HUES48 (cell line): ENCODE data around the gene HSD3B7.

Experiments
- H3K27ac ChIP-seq: one replicate; pipeline ENCODE4 v1.7.0; 2013; ENCODE audit warnings: low read depth, low read length, inconsistent platforms
- H3K27me3 ChIP-seq: 2 replicates; pipeline ENCODE4 v1.6.1; 2013; ENCODE audit warnings: mild to moderate bottlenecking, low read length; ENCODE audit not compliant: control insufficient read depth, insufficient read depth
- H3K36me3 ChIP-seq: 2 replicates; pipeline ENCODE4 v1.6.1; 2013; ENCODE audit warnings: low read length; ENCODE audit not compliant: control insufficient read depth, insufficient read depth
- H3K4me1 ChIP-seq: 2 replicates; pipeline ENCODE4 v1.6.1; 2013; ENCODE audit warnings: mild to moderate bottlenecking, low read length; ENCODE audit not compliant: control insufficient read depth, insufficient read depth
- H3K4me3 ChIP-seq: 2 replicates; pipeline ENCODE4 v1.5.1; 2013; ENCODE audit warnings: mild to moderate bottlenecking, low read depth, low read length
- H3K9ac ChIP-seq: 2 replicates; pipeline ENCODE4 v1.6.1; 2013; ENCODE audit warnings: mild to moderate bottlenecking, low read depth, low read length, moderate library complexity
- H3K9me3 ChIP-seq: 2 replicates; pipeline ENCODE4 v1.6.1; 2013; ENCODE audit warnings: low read length; ENCODE audit not compliant: control insufficient read depth, insufficient read depth

HSD3B7 gene

DNA sequence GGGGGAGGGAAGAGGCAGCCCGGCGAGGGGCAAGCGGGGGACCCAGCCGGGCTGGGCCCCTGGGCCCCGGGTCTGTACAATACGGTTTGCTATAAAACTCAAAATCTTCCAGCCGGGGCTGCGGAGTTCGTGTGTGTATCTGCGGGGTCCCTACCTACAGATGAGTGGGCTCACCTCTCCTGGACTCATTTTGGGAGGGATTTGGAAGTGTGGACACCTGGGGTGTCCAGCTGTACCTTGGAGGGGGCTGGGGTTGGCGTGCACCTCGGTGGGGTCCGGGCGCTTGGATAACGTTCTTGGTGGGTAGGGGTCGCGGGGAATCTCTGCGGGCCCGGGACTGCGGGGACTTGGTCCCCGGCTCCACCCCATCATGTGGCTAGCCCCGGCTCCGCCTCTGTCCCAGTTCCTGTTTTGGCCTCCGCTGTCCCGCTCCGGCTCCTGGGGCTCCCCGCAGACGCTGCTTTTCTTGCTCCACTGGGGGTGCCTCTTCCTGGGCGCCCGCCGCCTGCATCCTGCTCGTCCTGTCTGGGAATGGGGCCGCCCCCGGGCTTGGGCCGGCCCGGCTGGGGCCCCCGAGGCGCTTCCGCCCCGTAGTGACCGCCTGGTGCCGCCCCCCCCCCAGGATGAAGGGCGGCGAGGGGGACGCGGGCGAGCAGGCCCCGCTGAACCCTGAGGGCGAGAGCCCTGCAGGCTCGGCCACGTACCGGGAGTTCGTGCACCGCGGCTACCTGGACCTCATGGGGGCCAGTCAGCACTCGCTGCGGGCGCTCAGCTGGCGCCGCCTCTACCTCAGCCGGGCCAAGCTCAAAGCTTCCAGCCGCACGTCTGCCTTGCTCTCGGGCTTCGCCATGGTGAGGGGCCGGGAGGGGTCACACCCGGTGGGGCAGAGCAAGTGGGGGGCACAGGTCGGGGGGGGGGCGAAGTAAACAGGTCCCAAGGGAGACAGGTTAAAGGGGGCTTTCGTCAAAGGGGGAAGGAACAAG lies 36.0 kb upstream of the HSD3B7 start, which contains the start of gene ORAI3:
Gene ORAI3, plus strand, starts transcription at position 402 of the 983 bp plus-strand sequence. Its CDS starts 222 bp downstream, at position 624.
- peaks cover 20% of the 10 kb centered on the region for H3K4me1 ChIP-seq
- H3K9ac ChIP-seq = peak within 1 kb of the TSS; percentile 82
- peak within 1 kb of the TSS; percentile 98 for H3K27ac ChIP-seq
- H3K4me3 ChIP-seq = peak within 1 kb of the TSS; percentile 72
- H3K36me3 ChIP-seq = peaks cover 24% of the 10 kb centered on the region
- H3K9me3 ChIP-seq = no peaks in the 10 kb centered on the region
- H3K27me3 ChIP-seq = no peaks in the 10 kb centered on the region

DNA sequence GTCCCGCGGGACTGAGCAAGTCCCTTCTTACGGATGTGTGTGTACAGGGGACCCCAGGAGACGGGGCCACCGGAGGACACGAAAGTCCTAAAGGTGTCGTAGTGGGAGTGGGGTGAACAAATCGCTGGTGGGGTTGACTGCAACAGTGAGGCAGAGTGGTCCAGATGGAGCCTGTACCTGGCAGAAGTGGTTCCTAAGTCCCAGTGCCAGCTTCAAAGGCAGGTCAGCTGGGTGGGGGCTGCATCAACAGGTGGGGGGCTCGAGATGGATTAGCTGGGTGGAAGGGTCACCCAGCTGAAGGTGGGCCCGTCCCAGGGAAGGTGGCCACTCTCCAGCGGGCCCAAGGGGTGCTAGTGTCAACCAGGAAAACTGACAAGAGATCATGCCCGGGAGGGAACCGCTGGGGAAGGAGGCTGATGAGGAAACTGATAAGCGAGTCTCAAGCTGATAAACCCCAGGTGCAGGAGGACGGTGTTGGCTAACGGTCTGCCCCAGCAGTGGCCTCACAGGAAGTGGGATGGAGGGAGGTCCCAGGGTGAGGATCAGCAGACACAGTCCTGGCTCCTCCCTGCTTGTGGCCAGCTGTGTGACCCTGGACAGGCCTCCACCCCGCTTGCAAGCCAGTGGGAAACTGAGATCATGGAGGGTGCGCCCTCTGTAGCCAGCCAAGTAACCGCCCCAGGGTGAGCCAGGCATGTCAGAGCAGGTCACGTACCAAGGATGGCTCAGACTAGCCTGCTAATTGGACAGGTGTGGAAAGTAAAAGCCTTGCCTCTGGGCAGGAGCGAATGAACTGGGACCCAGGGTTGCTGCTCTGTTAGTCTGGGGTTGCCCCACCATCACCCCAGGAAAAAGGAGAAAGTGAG lies 35.1 kb upstream of the HSD3B7 start:
- H3K9ac ChIP-seq = no peak overlapping the region
- H3K4me3 ChIP-seq = peak overlapping the region; percentile 72
- H3K9me3 ChIP-seq = no peaks in the 10 kb centered on the region
- peaks cover 20% of the 10 kb centered on the region for H3K4me1 ChIP-seq
- H3K27me3 ChIP-seq = no peaks in the 10 kb centered on the region
- peak overlapping the region; percentile 43 for H3K27ac ChIP-seq
- H3K36me3 ChIP-seq = peaks cover 14% of the 10 kb centered on the region

DNA sequence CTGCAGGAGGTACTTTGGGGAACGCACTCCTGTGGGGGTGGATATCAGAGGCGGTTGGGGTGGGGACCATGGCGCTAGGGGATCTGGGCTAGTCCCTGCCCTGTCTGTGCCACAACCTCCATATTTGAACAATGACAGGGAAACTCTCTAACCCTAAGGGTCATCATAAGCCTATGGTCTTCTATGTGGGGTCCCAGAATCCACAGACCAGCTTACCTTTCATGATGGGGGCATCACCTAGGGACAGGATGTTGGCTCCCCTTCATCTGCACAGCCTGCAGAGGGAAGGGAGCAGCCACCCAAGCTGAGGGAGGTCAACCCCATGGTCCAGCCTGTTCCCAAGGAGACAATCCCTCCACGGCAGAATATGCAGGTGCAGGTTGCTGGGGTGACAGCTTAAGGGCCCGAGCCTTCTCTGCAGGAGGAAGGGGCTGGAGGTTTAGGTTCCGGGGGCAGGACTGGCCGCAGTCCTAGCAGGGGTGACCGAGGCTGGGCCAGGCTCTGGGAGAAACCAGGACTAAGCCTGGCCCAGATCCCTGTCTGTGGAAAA lies 34.4 kb upstream of the HSD3B7 start:
- H3K27me3 ChIP-seq = no peaks in the 10 kb centered on the region
- no peak overlapping the region for H3K27ac ChIP-seq
- no peaks in the 10 kb centered on the region for H3K9me3 ChIP-seq
- no peak overlapping the region for H3K9ac ChIP-seq
- H3K36me3 ChIP-seq = peaks cover 10% of the 10 kb centered on the region; the same call in 1 of the 2 replicates
- peaks cover 20% of the 10 kb centered on the region for H3K4me1 ChIP-seq
- H3K4me3 ChIP-seq = peak overlapping the region; percentile 72; the same call in 1 of the 2 replicates

DNA sequence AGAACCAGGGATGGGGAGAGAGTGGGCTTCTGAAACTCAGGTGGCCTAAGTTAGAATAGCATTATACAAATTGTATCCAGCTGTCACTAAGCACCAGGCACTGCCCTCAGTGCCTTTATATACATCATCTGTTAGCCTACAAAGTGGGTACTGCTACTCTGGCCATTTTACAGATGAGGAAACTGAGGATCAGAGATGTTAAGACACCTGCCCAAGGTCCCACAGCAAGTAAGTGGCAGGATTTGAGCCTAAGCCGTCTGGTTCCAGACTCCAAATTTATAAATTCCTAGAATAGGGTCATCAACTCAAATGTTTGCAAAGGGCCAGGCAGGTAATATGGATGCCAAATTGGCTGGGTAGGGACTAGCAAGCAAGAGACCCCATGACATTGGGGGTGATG lies 33.8 kb upstream of the HSD3B7 start:
- Histone ChIP-seq H3K27me3 (no peaks in the 10 kb centered on the region), H3K4me1 (peaks cover 20% of the 10 kb centered on the region), H3K4me3 (no peak overlapping the region), H3K36me3 (peaks cover 5% of the 10 kb centered on the region; the same call in 1 of the 2 replicates), H3K9me3 (no peaks in the 10 kb centered on the region), H3K9ac (no peak overlapping the region), H3K27ac (no peak overlapping the region)

DNA sequence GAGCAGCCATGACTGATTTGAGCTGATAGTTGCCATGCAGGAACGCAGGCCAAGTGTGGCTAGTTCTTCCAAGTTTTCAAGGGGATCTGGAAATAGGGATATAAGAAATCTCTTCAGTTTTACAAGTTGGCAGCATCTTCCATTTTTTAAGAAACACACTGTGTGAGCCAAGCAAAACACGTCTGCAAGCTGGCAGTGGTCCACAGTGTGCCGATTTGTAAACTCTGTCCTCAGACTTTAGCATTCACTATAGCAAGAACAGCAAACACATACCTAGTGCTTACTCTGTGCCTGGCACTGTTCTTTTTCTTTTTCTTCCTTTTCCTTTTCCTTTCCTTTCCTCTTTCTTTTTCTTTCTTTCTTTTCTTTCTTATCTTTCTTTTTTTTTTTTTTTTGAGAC lies 33.3 kb upstream of the HSD3B7 start:
- Histone ChIP-seq H3K27me3 (no peaks in the 10 kb centered on the region), H3K36me3 (peaks cover 2% of the 10 kb centered on the region; the same call in 1 of the 2 replicates), H3K4me1 (peaks cover 17% of the 10 kb centered on the region), H3K27ac (no peak overlapping the region), H3K9me3 (no peaks in the 10 kb centered on the region), H3K4me3 (no peak overlapping the region), H3K9ac (no peak overlapping the region)

DNA sequence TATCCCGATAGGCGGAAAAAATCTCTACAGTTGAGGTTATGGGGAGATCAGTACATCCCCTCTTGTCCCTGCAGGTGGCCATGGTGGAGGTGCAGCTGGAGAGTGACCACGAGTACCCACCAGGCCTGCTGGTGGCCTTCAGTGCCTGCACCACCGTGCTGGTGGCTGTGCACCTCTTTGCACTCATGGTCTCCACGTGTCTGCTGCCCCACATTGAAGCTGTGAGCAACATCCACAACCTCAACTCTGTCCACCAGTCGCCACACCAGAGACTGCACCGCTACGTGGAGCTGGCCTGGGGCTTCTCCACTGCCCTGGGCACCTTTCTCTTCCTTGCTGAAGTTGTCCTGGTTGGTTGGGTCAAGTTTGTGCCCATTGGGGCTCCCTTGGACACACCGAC lies 31.9 kb upstream of the HSD3B7 start:
- Histone ChIP-seq H3K9ac (no peak overlapping the region), H3K27me3 (no peaks in the 10 kb centered on the region), H3K9me3 (no peaks in the 10 kb centered on the region), H3K4me1 (peaks cover 11% of the 10 kb centered on the region), H3K4me3 (no peak overlapping the region), H3K36me3 (no peaks in the 10 kb centered on the region; the same call in 1 of the 2 replicates), H3K27ac (no peak overlapping the region)

DNA sequence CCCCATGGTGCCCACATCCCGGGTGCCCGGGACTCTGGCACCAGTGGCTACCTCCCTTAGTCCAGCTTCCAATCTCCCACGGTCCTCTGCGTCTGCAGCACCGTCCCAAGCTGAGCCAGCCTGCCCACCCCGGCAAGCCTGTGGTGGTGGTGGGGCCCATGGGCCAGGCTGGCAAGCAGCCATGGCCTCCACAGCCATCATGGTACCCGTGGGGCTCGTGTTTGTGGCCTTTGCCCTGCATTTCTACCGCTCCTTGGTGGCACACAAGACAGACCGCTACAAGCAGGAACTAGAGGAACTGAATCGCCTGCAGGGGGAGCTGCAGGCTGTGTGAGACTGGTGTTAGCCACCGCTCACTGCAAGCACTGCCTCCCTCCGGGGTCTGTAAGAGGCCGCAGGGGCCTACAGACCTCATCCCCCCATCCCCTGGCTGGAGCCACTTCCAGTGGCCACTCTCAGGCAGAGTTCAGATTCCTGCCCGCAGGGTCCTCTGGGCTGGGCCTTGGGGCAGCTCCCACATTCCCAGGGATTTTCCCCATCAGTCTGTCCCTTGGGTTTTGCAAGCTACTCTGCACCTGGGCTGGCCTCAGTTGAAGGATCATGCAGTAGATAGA lies 31.4 kb upstream of the HSD3B7 start:
- Histone ChIP-seq H3K4me3 (no peak overlapping the region), H3K4me1 (peaks cover 11% of the 10 kb centered on the region), H3K9ac (no peak overlapping the region), H3K27me3 (no peaks in the 10 kb centered on the region), H3K36me3 (no peaks in the 10 kb centered on the region; the same call in 1 of the 2 replicates), H3K27ac (peak overlapping the region; percentile 64), H3K9me3 (no peaks in the 10 kb centered on the region)

GRCh38 chr16:30954993-30955392 lies 30.0 kb upstream of the HSD3B7 start:
- Histone ChIP-seq H3K4me3 (no peak overlapping the region), H3K27ac (no peak overlapping the region), H3K9ac (no peak overlapping the region), H3K27me3 (no peaks in the 10 kb centered on the region), H3K9me3 (no peaks in the 10 kb centered on the region), H3K36me3 (peaks cover 13% of the 10 kb centered on the region), H3K4me1 (peaks cover 6% of the 10 kb centered on the region; the same call in 1 of the 2 replicates)

DNA sequence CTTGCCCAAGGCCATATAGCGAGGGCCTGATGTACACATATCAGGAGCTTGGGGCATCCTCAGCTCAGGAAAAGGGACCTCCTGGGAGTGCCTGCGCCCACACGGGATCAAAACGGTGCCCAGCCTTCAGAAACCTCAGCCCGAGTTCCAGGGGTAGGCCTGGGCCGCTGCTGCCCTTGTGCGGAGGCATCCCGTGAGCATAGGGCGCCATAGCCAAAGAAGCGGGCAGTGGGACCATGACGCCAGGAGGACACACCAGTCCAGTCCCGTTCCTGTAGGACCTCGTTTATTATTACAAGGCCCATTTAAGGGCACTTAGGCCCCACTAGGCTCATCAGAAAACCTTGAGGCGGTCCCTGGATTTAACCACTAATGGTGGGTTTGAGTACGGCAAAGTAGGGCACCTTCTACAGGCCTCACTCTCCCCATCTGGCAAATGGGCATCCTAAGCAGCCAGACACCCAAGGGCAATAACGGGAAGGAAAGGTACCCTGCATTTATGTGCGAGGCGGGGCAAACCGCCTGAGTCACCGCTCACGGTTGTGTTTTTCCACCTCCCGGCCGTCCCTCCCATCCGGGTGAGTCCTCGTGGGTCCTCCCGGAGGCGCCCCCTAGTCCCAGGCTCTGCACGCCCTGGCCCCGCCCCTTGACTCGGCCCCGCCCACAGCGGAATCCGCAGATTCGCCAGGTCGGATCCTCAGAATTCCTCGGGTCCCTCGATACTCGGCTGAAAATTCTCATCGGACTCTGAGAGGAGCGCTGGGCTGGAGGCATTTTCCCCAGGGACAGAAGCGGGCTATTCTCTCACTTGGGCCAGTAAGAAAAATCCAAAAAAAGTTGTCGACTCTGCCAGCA lies 28.2 kb upstream of the HSD3B7 start:
- Histone ChIP-seq H3K27me3 (no peaks in the 10 kb centered on the region), H3K27ac (peak overlapping the region; percentile 99), H3K4me3 (peak overlapping the region; percentile 92), H3K9me3 (no peaks in the 10 kb centered on the region), H3K4me1 (no peaks in the 10 kb centered on the region), H3K36me3 (peaks cover 32% of the 10 kb centered on the region), H3K9ac (peak overlapping the region; percentile 100)
